PC-3 (cell line): ENCODE results near the gene SP1. TPM values are rescaled to one million over a fixed set of nuclear protein-coding genes. Genes with fewer than 3 reads are reported as not detected.

Experiments used
- ATAC-seq: fragments of 200-7000 bp; cut with Tn5 transposase; 2 replicates; pipeline ENCODE4 v1.9.1; 2020; ENCODE audit warnings: mild to moderate bottlenecking, moderate library complexity
- BruUV-seq: library from RNA; stranded (reverse); fragments of 400-500 nt; replicated peaks from 2 replicates; lab custom pipeline; 2021; lab: Mats Ljungman, UMichigan
- CTCF ChIA-PET: fragments of 300-600 bp; sonication (Branson Sonifier 250); formaldehyde crosslinking; loops from one replicate; lab custom pipeline; 2022; ENCODE audit warnings: antibody characterized with exemption; lab: Charles Lee
- POLR2A ChIA-PET: fragments of 300-600 bp; sonication (Branson Sonifier 250); formaldehyde crosslinking; loops from one replicate; lab custom pipeline; 2022; ENCODE audit warnings: antibody characterized with exemption; ENCODE audit not compliant: unreplicated experiment; lab: Charles Lee
- DNase-seq: peaks from one replicate; pipeline ENCODE4 v3.0.0-alpha.2; 2015
- H2AFZ ChIP-seq: fragments of 300-600 bp; sonication (generic); 2 replicates; pipeline ENCODE4 v1.6.0; 2016; ENCODE audit warnings: antibody characterized with exemption, low read length
- H3F3A ChIP-seq: fragments of 300-600 bp; sonication (generic); one replicate; pipeline ENCODE4 v1.6.0; 2017; ENCODE audit warnings: antibody characterized with exemption, low read length, control low read depth, mild to moderate bottlenecking; ENCODE audit not compliant: unreplicated experiment
- H3K27ac ChIP-seq: fragments of 300-600 bp; sonication (generic); 2 replicates; pipeline ENCODE4 v1.5.1; 2016; ENCODE audit warnings: mild to moderate bottlenecking, low read length
- H3K27me3 ChIP-seq: fragments of 300-600 bp; sonication (generic); 2 replicates; pipeline ENCODE4 v1.6.1; 2016; ENCODE audit warnings: low read length, mixed read lengths
- H3K36me3 ChIP-seq: fragments of 300-600 bp; sonication (generic); 2 replicates; pipeline ENCODE4 v1.6.1; 2016; ENCODE audit warnings: low read depth, mixed run types, low read length, mixed read lengths
- H3K4me1 ChIP-seq: fragments of 300-600 bp; sonication (generic); 2 replicates; pipeline ENCODE4 v1.5.1; 2016; ENCODE audit warnings: low read length; ENCODE audit not compliant: insufficient read depth
- H3K4me2 ChIP-seq: fragments of 300-600 bp; sonication (generic); 2 replicates; pipeline ENCODE4 v1.6.0; 2016; ENCODE audit warnings: low read length
- H3K4me3 ChIP-seq: fragments of 300-600 bp; sonication (generic); 2 replicates; pipeline ENCODE4 v1.5.1; 2016; ENCODE audit warnings: mild to moderate bottlenecking, low read length, mixed read lengths
- H3K79me2 ChIP-seq: fragments of 300-600 bp; sonication (generic); 2 replicates; pipeline ENCODE4 v1.6.1; 2017; ENCODE audit warnings: low read length, mixed read lengths
- H3K9ac ChIP-seq: fragments of 300-600 bp; sonication (generic); 2 replicates; pipeline ENCODE4 v1.6.0; 2016; ENCODE audit warnings: mild to moderate bottlenecking, low read length
- H3K9me2 ChIP-seq: fragments of 300-600 bp; sonication (generic); replicated peaks from 2 replicates; pipeline ENCODE4 v1.6.1; 2016; ENCODE audit warnings: mixed run types, low read length, mixed read lengths
- H3K9me3 ChIP-seq: fragments of 300-600 bp; sonication (generic); 2 replicates; pipeline ENCODE4 v1.6.1; 2016; ENCODE audit warnings: low read length, mixed read lengths
- H4K20me1 ChIP-seq: fragments of 300-600 bp; sonication (generic); 2 replicates; pipeline ENCODE4 v1.6.1; 2016; ENCODE audit warnings: low read length, mixed read lengths
- CTCF ChIP-seq: fragments of 300-600 bp; sonication (generic); conservative IDR thresholded peaks from 2 replicates; pipeline ENCODE4 v1.5.1; 2017; ENCODE audit warnings: antibody characterized with exemption, low read depth, mild to moderate bottlenecking, low read length
- EZH2 ChIP-seq: fragments of 300-600 bp; sonication (generic); IDR thresholded peaks from one replicate; pipeline ENCODE4 v1.6.1; 2017; ENCODE audit warnings: antibody characterized with exemption, mild to moderate bottlenecking, low read length; ENCODE audit not compliant: unreplicated experiment
- EZH2phosphoT487 ChIP-seq: fragments of 300-600 bp; sonication (generic); IDR thresholded peaks from 2 replicates; pipeline ENCODE4 v1.6.1; 2018; ENCODE audit warnings: mild to moderate bottlenecking, antibody characterized with exemption, low read length, borderline replicate concordance
- intact Hi-C: fragments of 100-400 bp; cut with micrococcal nuclease; formaldehyde crosslinking; loops from 2 replicates; pipeline ENCODE4 v1.9.0; 2023
- total RNA-seq: library from RNA; depleted of rRNA; stranded (reverse); fragments of >200 nt; gene quantifications from 2 replicates; pipeline ENCODE4 v1.2.3, GENCODE V29; 2014

Gene SP1
- total RNA-seq, 1 experiment from 2014 or later, result 49.7 TPM

GRCh38 chr12:53332744-53333143 is 47.2 kb upstream of the SP1 start:
- BruUV-seq, result no TSS peak
- Histone ChIP-seq H3F3A (no peaks in the 10 kb centered on the region), H3K9ac (no peak overlapping the region), H3K9me3 (no peaks in the 10 kb centered on the region), H3K4me1 (no peaks in the 10 kb centered on the region), H3K27me3 (no peaks in the 10 kb centered on the region), H3K9me2 (no peaks in the 10 kb centered on the region), H3K27ac (no peak overlapping the region), H4K20me1 (no peaks in the 10 kb centered on the region), H3K4me3 (no peak overlapping the region), H3K4me2 (no peak overlapping the region), H2AFZ (no peak overlapping the region), H3K36me3 (no peaks in the 10 kb centered on the region), H3K79me2 (no peaks in the 10 kb centered on the region)
- TF ChIP-seq EZH2phosphoT487 (no peak), EZH2 (no peak), CTCF (no peak)
- no peak for DNase-seq
- CTCF ChIA-PET, result no interaction called here
- no peak for ATAC-seq
- intact Hi-C loops, result no loop called here
- POLR2A ChIA-PET, result interaction anchor here (0.6 kb wide), 1 partner anchor 11 kb away, joined by 7 read pairs; no protein-coding TSS in a partner anchor

GRCh38 chr12:53333289-53333688 is 46.7 kb upstream of the SP1 start:
- Histone ChIP-seq H3K27me3 (no peaks in the 10 kb centered on the region), H3K79me2 (no peaks in the 10 kb centered on the region), H3K9me3 (no peaks in the 10 kb centered on the region), H3K9me2 (no peaks in the 10 kb centered on the region), H3F3A (no peaks in the 10 kb centered on the region), H3K36me3 (no peaks in the 10 kb centered on the region), H3K4me3 (no peak overlapping the region), H2AFZ (no peak overlapping the region), H3K4me1 (no peaks in the 10 kb centered on the region), H3K27ac (no peak overlapping the region), H3K4me2 (no peak overlapping the region), H3K9ac (no peak overlapping the region), H4K20me1 (no peaks in the 10 kb centered on the region)
- intact Hi-C loops, result no loop called here
- POLR2A ChIA-PET, result no interaction called here
- CTCF ChIA-PET, result no interaction called here
- TF ChIP-seq CTCF, result no peak
- no peak for TF ChIP-seq EZH2phosphoT487
- TF ChIP-seq EZH2, result no peak
- no peak for ATAC-seq
- DNase-seq, result no peak
- no TSS peak for BruUV-seq

- H3F3A ChIP-seq, result no peaks in the 10 kb centered on the region
- no peaks in the 10 kb centered on the region for H4K20me1 ChIP-seq
- POLR2A ChIA-PET, result no interaction called here
- H3K4me2 ChIP-seq, result no peak overlapping the region
- BruUV-seq, result no TSS peak
- no peaks in the 10 kb centered on the region for H3K36me3 ChIP-seq
- no peaks in the 10 kb centered on the region for H3K27me3 ChIP-seq
- no peak overlapping the region for H3K4me3 ChIP-seq
- no peak overlapping the region for H3K9ac ChIP-seq
- no peaks in the 10 kb centered on the region for H3K4me1 ChIP-seq
- H3K27ac ChIP-seq, result no peak overlapping the region
- intact Hi-C loops, result no loop called here
- no peaks in the 10 kb centered on the region for H3K9me3 ChIP-seq
- CTCF ChIA-PET, result no interaction called here
- no peak overlapping the region for H2AFZ ChIP-seq
- no peaks in the 10 kb centered on the region for H3K9me2 ChIP-seq
- no peak for ATAC-seq
- TF ChIP-seq EZH2phosphoT487 (no peak), CTCF (no peak), EZH2 (no peak)
- H3K79me2 ChIP-seq, result no peaks in the 10 kb centered on the region
- no peak for DNase-seq
Observed at GRCh38 chr12:53333845-53334244, 46.1 kb upstream of the SP1 start.
